ENCODE results near the gene SLC4A1AP. TPM values are rescaled to one million over a fixed set of nuclear protein-coding genes. Genes with fewer than 3 reads are reported as not detected.

The SLC4A1AP gene
- total and polyA plus RNA-seq, 4 donors, result 7.2 to 12.3 (median 9.5) TPM

- TF ChIP-seq CTCF (IDR thresholded peaks at IDR 0.05; ENCODE audit: low read depth, low read length, missing input control), result no peak
- TF ChIP-seq, protein P1, sequence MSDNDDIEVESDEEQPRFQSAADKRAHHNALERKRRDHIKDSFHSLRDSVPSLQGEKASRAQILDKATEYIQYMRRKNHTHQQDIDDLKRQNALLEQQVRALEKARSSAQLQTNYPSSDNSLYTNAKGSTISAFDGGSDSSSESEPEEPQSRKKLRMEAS (IDR thresholded peaks at IDR 0.05), result no peak
These were observed 48.8 kb downstream of the SLC4A1AP start (continued) for GRCh38 chr2:27712522-27712921.

DNA sequence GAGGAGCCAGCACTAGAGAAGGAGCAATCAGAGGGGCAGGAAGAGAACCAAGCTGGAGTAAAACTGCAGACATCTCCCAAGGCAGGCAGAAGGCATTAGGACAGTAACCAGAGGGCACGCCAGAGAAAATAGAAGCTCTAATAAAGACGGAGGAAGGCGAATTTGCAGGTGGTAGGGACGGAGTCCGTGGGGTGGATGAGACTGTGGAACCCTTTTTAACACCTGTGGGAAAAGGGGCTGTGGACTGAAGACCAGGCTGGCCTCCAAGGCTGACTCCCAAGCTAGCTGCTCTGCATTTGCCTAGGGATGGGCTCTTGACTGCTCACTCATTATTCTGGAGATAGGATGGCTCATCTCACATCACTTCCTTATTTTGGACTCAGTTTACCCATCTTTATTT is 49.5 kb downstream of the SLC4A1AP start:
- Histone ChIP-seq H3K4me1 (ENCODE audit: control insufficient read depth in 4 of 4, insufficient read depth in 4 of 4, low read length in 3 of 4) (peaks cover 0 to 5% (median 4%) of the 10 kb centered on the region in 4 donors), H3K27me3 (ENCODE audit: control insufficient read depth in 4 of 4, insufficient read depth in 4 of 4, low read length in 3 of 4) (no peaks in the 10 kb centered on the region), H3K9ac (ENCODE audit: low read depth in 1 of 2, low read length in 2 of 2) (no peak overlapping the region), H3K4me3 (ENCODE audit: low read depth in 1 of 3, low read length in 3 of 3) (no peak overlapping the region), H3K9me3 (ENCODE audit: control insufficient read depth in 4 of 4, low read length in 3 of 4) (no peaks in the 10 kb centered on the region), H3K27ac (ENCODE audit: low read depth in 1 of 2, low read length in 2 of 2) (no peak overlapping the region), H3K36me3 (ENCODE audit: control insufficient read depth in 4 of 4, insufficient read depth in 3 of 4, low read depth in 1 of 4, low read length in 3 of 4) (no peaks in the 10 kb centered on the region)
- 90% methylated on average over 5 of the region's 5 CpGs for WGBS
- TF ChIP-seq HNF4A (conservative IDR thresholded peaks at IDR 0.05), result no peak
- TF ChIP-seq, protein P1 (IDR thresholded peaks at IDR 0.05), result no peak
- TF ChIP-seq GABPA (IDR thresholded peaks at IDR 0.05 in 1 of 2, conservative IDR thresholded peaks at IDR 0.05 in 1 of 2), result no peak
- no peak for TF ChIP-seq EGR1 (IDR thresholded peaks at IDR 0.05; ENCODE audit: low read depth in 2 of 2)
- TF ChIP-seq SP1 (IDR thresholded peaks at IDR 0.05), result no peak
- no peak for TF ChIP-seq YY1 (IDR thresholded peaks at IDR 0.05)
- TF ChIP-seq TAF1 (conservative IDR thresholded peaks at IDR 0.05), result no peak
- TF ChIP-seq NR2F2 (IDR thresholded peaks at IDR 0.05), result no peak
- no peak for TF ChIP-seq HNF4G (IDR thresholded peaks at IDR 0.05)
- no peak for TF ChIP-seq CTCF (IDR thresholded peaks at IDR 0.05; ENCODE audit: low read depth, low read length, missing input control)
- TF ChIP-seq, protein P2, sequence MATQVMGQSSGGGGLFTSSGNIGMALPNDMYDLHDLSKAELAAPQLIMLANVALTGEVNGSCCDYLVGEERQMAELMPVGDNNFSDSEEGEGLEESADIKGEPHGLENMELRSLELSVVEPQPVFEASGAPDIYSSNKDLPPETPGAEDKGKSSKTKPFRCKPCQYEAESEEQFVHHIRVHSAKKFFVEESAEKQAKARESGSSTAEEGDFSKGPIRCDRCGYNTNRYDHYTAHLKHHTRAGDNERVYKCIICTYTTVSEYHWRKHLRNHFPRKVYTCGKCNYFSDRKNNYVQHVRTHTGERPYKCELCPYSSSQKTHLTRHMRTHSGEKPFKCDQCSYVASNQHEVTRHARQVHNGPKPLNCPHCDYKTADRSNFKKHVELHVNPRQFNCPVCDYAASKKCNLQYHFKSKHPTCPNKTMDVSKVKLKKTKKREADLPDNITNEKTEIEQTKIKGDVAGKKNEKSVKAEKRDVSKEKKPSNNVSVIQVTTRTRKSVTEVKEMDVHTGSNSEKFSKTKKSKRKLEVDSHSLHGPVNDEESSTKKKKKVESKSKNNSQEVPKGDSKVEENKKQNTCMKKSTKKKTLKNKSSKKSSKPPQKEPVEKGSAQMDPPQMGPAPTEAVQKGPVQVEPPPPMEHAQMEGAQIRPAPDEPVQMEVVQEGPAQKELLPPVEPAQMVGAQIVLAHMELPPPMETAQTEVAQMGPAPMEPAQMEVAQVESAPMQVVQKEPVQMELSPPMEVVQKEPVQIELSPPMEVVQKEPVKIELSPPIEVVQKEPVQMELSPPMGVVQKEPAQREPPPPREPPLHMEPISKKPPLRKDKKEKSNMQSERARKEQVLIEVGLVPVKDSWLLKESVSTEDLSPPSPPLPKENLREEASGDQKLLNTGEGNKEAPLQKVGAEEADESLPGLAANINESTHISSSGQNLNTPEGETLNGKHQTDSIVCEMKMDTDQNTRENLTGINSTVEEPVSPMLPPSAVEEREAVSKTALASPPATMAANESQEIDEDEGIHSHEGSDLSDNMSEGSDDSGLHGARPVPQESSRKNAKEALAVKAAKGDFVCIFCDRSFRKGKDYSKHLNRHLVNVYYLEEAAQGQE (IDR thresholded peaks at IDR 0.05), result no peak
- no peak for TF ChIP-seq ATF3 (IDR thresholded peaks at IDR 0.05)
- TF ChIP-seq, protein P3, sequence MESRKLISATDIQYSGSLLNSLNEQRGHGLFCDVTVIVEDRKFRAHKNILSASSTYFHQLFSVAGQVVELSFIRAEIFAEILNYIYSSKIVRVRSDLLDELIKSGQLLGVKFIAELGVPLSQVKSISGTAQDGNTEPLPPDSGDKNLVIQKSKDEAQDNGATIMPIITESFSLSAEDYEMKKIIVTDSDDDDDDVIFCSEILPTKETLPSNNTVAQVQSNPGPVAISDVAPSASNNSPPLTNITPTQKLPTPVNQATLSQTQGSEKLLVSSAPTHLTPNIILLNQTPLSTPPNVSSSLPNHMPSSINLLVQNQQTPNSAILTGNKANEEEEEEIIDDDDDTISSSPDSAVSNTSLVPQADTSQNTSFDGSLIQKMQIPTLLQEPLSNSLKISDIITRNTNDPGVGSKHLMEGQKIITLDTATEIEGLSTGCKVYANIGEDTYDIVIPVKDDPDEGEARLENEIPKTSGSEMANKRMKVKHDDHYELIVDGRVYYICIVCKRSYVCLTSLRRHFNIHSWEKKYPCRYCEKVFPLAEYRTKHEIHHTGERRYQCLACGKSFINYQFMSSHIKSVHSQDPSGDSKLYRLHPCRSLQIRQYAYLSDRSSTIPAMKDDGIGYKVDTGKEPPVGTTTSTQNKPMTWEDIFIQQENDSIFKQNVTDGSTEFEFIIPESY (IDR thresholded peaks at IDR 0.05), result no peak
- TF ChIP-seq JUND (IDR thresholded peaks at IDR 0.05), result no peak
- TF ChIP-seq FOXA1 (IDR thresholded peaks at IDR 0.05), result no peak
- TF ChIP-seq RXRA (IDR thresholded peaks at IDR 0.05), result no peak
- no peak for DNase-seq (ENCODE audit: low spot score)
